ENCODE data around the gene OXA1L. TPM values are rescaled to one million over a fixed set of nuclear protein-coding genes. Genes with fewer than 3 reads are reported as not detected.
A peak's percentile ranks its signal among the peaks of the same experiment; 100 is the strongest.

The OXA1L gene
- total and polyA plus RNA-seq, 2 of the 13 experiments (the other 11 are each of a cell fraction or from before 2014, with no cell fraction given) = 230 to 589 TPM

DNA sequence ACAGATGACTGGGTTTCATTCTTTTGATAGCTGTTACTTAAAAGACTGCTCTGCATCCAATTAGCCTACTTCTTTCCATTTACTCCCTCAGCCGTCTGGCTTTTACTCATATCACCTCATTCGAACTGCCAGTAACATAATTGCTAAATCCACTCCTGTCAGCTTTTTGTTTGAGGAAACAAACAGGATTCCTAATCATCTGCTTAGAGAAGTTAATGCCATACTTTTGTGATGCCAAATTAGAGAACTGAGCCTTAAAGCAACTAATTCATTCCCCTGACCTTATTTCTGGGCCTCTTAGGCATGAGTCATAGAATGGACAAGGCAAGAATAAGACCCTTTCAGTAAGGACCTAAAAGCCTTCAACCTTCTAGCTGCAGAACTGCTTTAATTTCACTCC, 2.9 kb downstream of the OXA1L start:
- ChIA-PET CTCF (ENCODE audit: low intra/inter-chr PET ratio, low total read pairs) (no interaction called here), POLR2A (no interaction called here)
- WGBS (ENCODE audit: low lambda C conversion rate) = 94% methylated on average over 2 of the region's 2 CpGs
- no peaks in the 10 kb centered on the region for H3K9me3 ChIP-seq (ENCODE audit: low read length)
- ATAC-seq = no peak
- peaks cover 34% of the 10 kb centered on the region for H3K4me1 ChIP-seq (ENCODE audit: insufficient read depth, low read length)
- no TSS peak for BruUV-seq (replicated peaks)
- no peak overlapping the region for H3K4me3 ChIP-seq (replicated peaks in 1 of 3; ENCODE audit: insufficient read depth in 1 of 3, low read depth in 2 of 3, low read length in 3 of 3)
- H2AFZ ChIP-seq (ENCODE audit: low read length) = no peak overlapping the region
- H3K36me3 ChIP-seq (replicated peaks in 1 of 2; ENCODE audit: control insufficient read depth in 1 of 2, insufficient read depth in 2 of 2, low read length in 2 of 2) = peaks cover 32 to 41% of the 10 kb centered on the region in 2 experiments
- intact Hi-C loops (cut with micrococcal nuclease; ENCODE audit: unreplicated experiment) = loop anchor here (5.0 kb wide), 4 partner anchors 57 to 1563 kb away; partner anchors contain the start of gene LRP10
- H3K79me2 ChIP-seq (ENCODE audit: insufficient read depth, low read length) = peaks cover 23% of the 10 kb centered on the region
- H3K4me2 ChIP-seq (ENCODE audit: low read depth, low read length) = no peak overlapping the region
- TF ChIP-seq FOSL1 (CRISPR knock-in tag; IDR thresholded peaks at IDR 0.05; ENCODE audit: borderline replicate concordance) (peak; percentile 37; the same call in 1 of the 2 replicates), ZNF354B (CRISPR knock-in tag; IDR thresholded peaks at IDR 0.05) (no peak), ZNF713 (CRISPR knock-in tag; IDR thresholded peaks at IDR 0.05) (no peak), STAG1 (CRISPR knock-in tag; IDR thresholded peaks at IDR 0.05) (0 out of 2 replicates have a peak, but pooled peaks have one; percentile 7), ZNF607 (CRISPR knock-in tag; IDR thresholded peaks at IDR 0.05; ENCODE audit: borderline replicate concordance) (0 out of 2 replicates have a peak, but pooled peaks have one; percentile 50), RARG (CRISPR knock-in tag; IDR thresholded peaks at IDR 0.05; ENCODE audit: low read depth) (no peak)
- TF ChIP-seq, protein P1, sequence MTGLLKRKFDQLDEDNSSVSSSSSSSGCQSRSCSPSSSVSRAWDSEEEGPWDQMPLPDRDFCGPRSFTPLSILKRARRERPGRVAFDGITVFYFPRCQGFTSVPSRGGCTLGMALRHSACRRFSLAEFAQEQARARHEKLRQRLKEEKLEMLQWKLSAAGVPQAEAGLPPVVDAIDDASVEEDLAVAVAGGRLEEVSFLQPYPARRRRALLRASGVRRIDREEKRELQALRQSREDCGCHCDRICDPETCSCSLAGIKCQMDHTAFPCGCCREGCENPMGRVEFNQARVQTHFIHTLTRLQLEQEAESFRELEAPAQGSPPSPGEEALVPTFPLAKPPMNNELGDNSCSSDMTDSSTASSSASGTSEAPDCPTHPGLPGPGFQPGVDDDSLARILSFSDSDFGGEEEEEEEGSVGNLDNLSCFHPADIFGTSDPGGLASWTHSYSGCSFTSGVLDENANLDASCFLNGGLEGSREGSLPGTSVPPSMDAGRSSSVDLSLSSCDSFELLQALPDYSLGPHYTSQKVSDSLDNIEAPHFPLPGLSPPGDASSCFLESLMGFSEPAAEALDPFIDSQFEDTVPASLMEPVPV (CRISPR knock-in tag; IDR thresholded peaks at IDR 0.05) = no peak
- TF ChIP-seq, protein P2, sequence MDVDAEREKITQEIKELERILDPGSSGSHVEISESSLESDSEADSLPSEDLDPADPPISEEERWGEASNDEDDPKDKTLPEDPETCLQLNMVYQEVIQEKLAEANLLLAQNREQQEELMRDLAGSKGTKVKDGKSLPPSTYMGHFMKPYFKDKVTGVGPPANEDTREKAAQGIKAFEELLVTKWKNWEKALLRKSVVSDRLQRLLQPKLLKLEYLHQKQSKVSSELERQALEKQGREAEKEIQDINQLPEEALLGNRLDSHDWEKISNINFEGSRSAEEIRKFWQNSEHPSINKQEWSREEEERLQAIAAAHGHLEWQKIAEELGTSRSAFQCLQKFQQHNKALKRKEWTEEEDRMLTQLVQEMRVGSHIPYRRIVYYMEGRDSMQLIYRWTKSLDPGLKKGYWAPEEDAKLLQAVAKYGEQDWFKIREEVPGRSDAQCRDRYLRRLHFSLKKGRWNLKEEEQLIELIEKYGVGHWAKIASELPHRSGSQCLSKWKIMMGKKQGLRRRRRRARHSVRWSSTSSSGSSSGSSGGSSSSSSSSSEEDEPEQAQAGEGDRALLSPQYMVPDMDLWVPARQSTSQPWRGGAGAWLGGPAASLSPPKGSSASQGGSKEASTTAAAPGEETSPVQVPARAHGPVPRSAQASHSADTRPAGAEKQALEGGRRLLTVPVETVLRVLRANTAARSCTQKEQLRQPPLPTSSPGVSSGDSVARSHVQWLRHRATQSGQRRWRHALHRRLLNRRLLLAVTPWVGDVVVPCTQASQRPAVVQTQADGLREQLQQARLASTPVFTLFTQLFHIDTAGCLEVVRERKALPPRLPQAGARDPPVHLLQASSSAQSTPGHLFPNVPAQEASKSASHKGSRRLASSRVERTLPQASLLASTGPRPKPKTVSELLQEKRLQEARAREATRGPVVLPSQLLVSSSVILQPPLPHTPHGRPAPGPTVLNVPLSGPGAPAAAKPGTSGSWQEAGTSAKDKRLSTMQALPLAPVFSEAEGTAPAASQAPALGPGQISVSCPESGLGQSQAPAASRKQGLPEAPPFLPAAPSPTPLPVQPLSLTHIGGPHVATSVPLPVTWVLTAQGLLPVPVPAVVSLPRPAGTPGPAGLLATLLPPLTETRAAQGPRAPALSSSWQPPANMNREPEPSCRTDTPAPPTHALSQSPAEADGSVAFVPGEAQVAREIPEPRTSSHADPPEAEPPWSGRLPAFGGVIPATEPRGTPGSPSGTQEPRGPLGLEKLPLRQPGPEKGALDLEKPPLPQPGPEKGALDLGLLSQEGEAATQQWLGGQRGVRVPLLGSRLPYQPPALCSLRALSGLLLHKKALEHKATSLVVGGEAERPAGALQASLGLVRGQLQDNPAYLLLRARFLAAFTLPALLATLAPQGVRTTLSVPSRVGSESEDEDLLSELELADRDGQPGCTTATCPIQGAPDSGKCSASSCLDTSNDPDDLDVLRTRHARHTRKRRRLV (CRISPR knock-in tag; IDR thresholded peaks at IDR 0.05) = no peak
- TF ChIP-seq, protein P3, sequence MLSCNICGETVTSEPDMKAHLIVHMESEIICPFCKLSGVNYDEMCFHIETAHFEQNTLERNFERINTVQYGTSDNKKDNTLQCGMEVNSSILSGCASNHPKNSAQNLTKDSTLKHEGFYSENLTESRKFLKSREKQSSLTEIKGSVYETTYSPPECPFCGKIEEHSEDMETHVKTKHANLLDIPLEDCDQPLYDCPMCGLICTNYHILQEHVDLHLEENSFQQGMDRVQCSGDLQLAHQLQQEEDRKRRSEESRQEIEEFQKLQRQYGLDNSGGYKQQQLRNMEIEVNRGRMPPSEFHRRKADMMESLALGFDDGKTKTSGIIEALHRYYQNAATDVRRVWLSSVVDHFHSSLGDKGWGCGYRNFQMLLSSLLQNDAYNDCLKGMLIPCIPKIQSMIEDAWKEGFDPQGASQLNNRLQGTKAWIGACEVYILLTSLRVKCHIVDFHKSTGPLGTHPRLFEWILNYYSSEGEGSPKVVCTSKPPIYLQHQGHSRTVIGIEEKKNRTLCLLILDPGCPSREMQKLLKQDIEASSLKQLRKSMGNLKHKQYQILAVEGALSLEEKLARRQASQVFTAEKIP (CRISPR knock-in tag; IDR thresholded peaks at IDR 0.05; ENCODE audit: borderline replicate concordance) = no peak
- TF ChIP-seq, protein P4, sequence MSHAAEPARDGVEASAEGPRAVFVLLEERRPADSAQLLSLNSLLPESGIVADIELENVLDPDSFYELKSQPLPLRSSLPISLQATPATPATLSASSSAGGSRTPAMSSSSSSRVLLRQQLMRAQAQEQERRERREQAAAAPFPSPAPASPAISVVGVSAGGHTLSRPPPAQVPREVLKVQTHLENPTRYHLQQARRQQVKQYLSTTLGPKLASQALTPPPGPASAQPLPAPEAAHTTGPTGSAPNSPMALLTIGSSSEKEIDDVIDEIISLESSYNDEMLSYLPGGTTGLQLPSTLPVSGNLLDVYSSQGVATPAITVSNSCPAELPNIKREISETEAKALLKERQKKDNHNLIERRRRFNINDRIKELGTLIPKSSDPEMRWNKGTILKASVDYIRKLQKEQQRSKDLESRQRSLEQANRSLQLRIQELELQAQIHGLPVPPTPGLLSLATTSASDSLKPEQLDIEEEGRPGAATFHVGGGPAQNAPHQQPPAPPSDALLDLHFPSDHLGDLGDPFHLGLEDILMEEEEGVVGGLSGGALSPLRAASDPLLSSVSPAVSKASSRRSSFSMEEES (CRISPR knock-in tag; IDR thresholded peaks at IDR 0.05) = no peak
- H3K27ac ChIP-seq (ENCODE audit: extremely low read length, insufficient read depth, low read length) = no peak overlapping the region
- H4K20me1 ChIP-seq (ENCODE audit: insufficient read depth, low read length) = no peaks in the 10 kb centered on the region
- in situ Hi-C loops (cut with HindIII; ENCODE audit: extremely low pct_ligation_motif_present, low pct_unique_long_range_greater_than_20kb) = no loop called here
- H3K9ac ChIP-seq (ENCODE audit: insufficient read depth, low read depth, low read length) = no peak overlapping the region
- H3K27me3 ChIP-seq (ENCODE audit: control insufficient read depth in 1 of 2, insufficient read depth in 2 of 2, low read length in 2 of 2) = no peaks in the 10 kb centered on the region; a peak in 1 of 5 replicates
- FAIRE-seq = no peak
- DNase-seq (ENCODE audit: low spot score) = no peak

Measured in HepG2 (cell line).